Activated CD4-positive, alpha-beta T cell treated with anti-CD3 and anti-CD28 coated beads for 36 hours (primary cell): Measurements from ENCODE around the gene NIPBL. TPM values are rescaled to one million over a fixed set of nuclear protein-coding genes. Genes with fewer than 3 reads are reported as not detected.
"Not testable (repeated sequence)": the region's sequence is repeated elsewhere in the genome, so short reads cannot be mapped to it uniquely, and the experiment has no call there.

Source experiments
- ATAC-seq: fragments of 200-7000 bp; cut with Tn5 transposase; one replicate; pipeline ENCODE4 v1.10.0; 2021; ENCODE audit warnings: mild to moderate bottlenecking, moderate library complexity
- CTCF ChIA-PET: fragments of 350-600 bp; sonication (Branson Sonifier 250); formaldehyde crosslinking; loops from one replicate; lab custom pipeline; 2021; ENCODE audit warnings: antibody characterized with exemption; lab: Charles Lee
- POLR2A ChIA-PET: fragments of 350-600 bp; sonication (Branson Sonifier 250); formaldehyde crosslinking; loops from one replicate; lab custom pipeline; 2021; ENCODE audit warnings: antibody characterized with exemption, inconsistent platforms; lab: Charles Lee
- DNase-seq: peaks from one replicate; pipeline ENCODE4 v3.0.0-alpha.2; 2020
- H3K27ac Mint-ChIP-seq: one replicate; pipeline ENCODE4 v1.8.0; 2021; ENCODE audit warnings: mixed read lengths
- H3K27me3 Mint-ChIP-seq: one replicate; pipeline ENCODE4 v1.8.0; 2021; ENCODE audit warnings: mixed read lengths
- H3K36me3 Mint-ChIP-seq: one replicate; pipeline ENCODE4 v1.8.0; 2021; ENCODE audit warnings: low read depth, mixed read lengths
- H3K4me1 Mint-ChIP-seq: one replicate; pipeline ENCODE4 v1.8.0; 2021; ENCODE audit warnings: mixed read lengths
- H3K4me3 Mint-ChIP-seq: one replicate; pipeline ENCODE4 v1.8.0; 2021; ENCODE audit warnings: mild to moderate bottlenecking, moderate library complexity, mixed read lengths
- H3K9me3 Mint-ChIP-seq: one replicate; pipeline ENCODE4 v1.8.0; 2021; ENCODE audit warnings: low read depth, mixed read lengths
- intact Hi-C, 2 experiments: fragments of 100-400 bp; cut with DNase I in 1 of 2; cut with micrococcal nuclease in 1 of 2; formaldehyde crosslinking; loops; one replicate each; pipeline versions ENCODE4 v1.14.2 to v1.15.1; 2022 to 2024; cut with DNase I, micrococcal nuclease
- total RNA-seq, 2 experiments: library from RNA; stranded (reverse); gene quantifications; one replicate each; pipeline ENCODE4 v1.2.3, GENCODE V29; 2021

Gene NIPBL
- total RNA-seq, 2 experiments from 2014 or later, result 42.7 to 50.9 TPM

- H3K27me3 Mint-ChIP-seq, H3K27ac Mint-ChIP-seq, intact Hi-C loops, ATAC-seq, H3K4me1 Mint-ChIP-seq, POLR2A ChIA-PET, DNase-seq, CTCF ChIA-PET, H3K4me3 Mint-ChIP-seq: not testable (repeated sequence)
- Mint-ChIP-seq H3K9me3 (peaks cover 19% of the 10 kb centered on the region), H3K36me3 (peaks cover 20% of the 10 kb centered on the region)
Observed at GRCh38 chr5:37093795-37094194, 217.2 kb downstream of the NIPBL start.

GRCh38 chr5:37099267-37099666 lies 222.7 kb downstream of the NIPBL start:
- Mint-ChIP-seq H3K9me3 (peaks cover 55% of the 10 kb centered on the region), H3K36me3 (peaks cover 31% of the 10 kb centered on the region)
- ATAC-seq, DNase-seq, H3K27me3 Mint-ChIP-seq, H3K4me3 Mint-ChIP-seq, intact Hi-C loops, POLR2A ChIA-PET, H3K4me1 Mint-ChIP-seq, H3K27ac Mint-ChIP-seq, CTCF ChIA-PET: not testable (repeated sequence)

GRCh38 chr5:37103302-37103701 lies 226.7 kb downstream of the NIPBL start:
- Mint-ChIP-seq H3K36me3 (peaks cover 24% of the 10 kb centered on the region), H3K4me3 (no peak overlapping the region), H3K9me3 (peaks cover 40% of the 10 kb centered on the region), H3K27me3 (no peaks in the 10 kb centered on the region), H3K4me1 (peaks cover 5% of the 10 kb centered on the region), H3K27ac (no peak overlapping the region)
- POLR2A ChIA-PET, result no interaction called here
- intact Hi-C loops, result no loop called here
- DNase-seq, result no peak
- ATAC-seq, result no peak
- CTCF ChIA-PET, result no interaction called here

- DNase-seq, result no peak
- POLR2A ChIA-PET, result no interaction called here
- ATAC-seq, result no peak
- H3K27me3 Mint-ChIP-seq, result peaks cover 11% of the 10 kb centered on the region
- H3K4me1 Mint-ChIP-seq, result peaks cover 35% of the 10 kb centered on the region
- intact Hi-C loops, result no loop called here
- no peak overlapping the region for H3K4me3 Mint-ChIP-seq
- peaks cover 28% of the 10 kb centered on the region for H3K36me3 Mint-ChIP-seq
- no peak overlapping the region for H3K27ac Mint-ChIP-seq
- CTCF ChIA-PET, result no interaction called here
- H3K9me3 Mint-ChIP-seq, result peaks cover 8% of the 10 kb centered on the region
Observed at GRCh38 chr5:37109338-37109737, 232.8 kb downstream of the NIPBL start.

GRCh38 chr5:37110135-37110534 lies 233.6 kb downstream of the NIPBL start:
- Mint-ChIP-seq H3K27ac (peak overlapping the region; percentile 56), H3K27me3 (peaks cover 11% of the 10 kb centered on the region), H3K36me3 (peaks cover 30% of the 10 kb centered on the region), H3K4me1 (peaks cover 35% of the 10 kb centered on the region), H3K9me3 (peaks cover 8% of the 10 kb centered on the region), H3K4me3 (no peak overlapping the region)
- ATAC-seq (no peak), DNase-seq (no peak)
- ChIA-PET POLR2A (no interaction called here), CTCF (no interaction called here)
- intact Hi-C loops, result loop anchor here (5.0 to 10.0 kb wide), 5 partner anchors 87 to 868 kb away; partner anchors contain the start of genes NADK2 (in 1 of the 2) and NIPBL (in 1 of the 2)

GRCh38 chr5:37111426-37112382 lies 235.1 kb downstream of the NIPBL start:
- POLR2A ChIA-PET, result interaction anchor here (0.7 kb wide), 1 partner anchor 36 kb away, joined by 3 read pairs; no protein-coding TSS in a partner anchor
- Mint-ChIP-seq H3K4me3 (peak overlapping the region; percentile 24), H3K27me3 (peaks cover 11% of the 10 kb centered on the region), H3K9me3 (peaks cover 8% of the 10 kb centered on the region), H3K4me1 (peaks cover 35% of the 10 kb centered on the region), H3K27ac (peak overlapping the region; percentile 65), H3K36me3 (peaks cover 34% of the 10 kb centered on the region)
- CTCF ChIA-PET, result no interaction called here
- DNase-seq (peak; percentile 23), ATAC-seq (peak; percentile 75)
- intact Hi-C loops, result loop anchor here (1.0 to 10.0 kb wide), 7 partner anchors 86 to 869 kb away; partner anchors contain the start of genes NADK2 (in 1 of the 2) and NIPBL (in 1 of the 2)

GRCh38 chr5:37112383-37112991 lies 235.9 kb downstream of the NIPBL start:
- Mint-ChIP-seq H3K4me3 (peak overlapping the region; percentile 24), H3K9me3 (peaks cover 8% of the 10 kb centered on the region), H3K36me3 (peaks cover 34% of the 10 kb centered on the region), H3K4me1 (peaks cover 35% of the 10 kb centered on the region), H3K27ac (peak overlapping the region; percentile 4), H3K27me3 (peaks cover 11% of the 10 kb centered on the region)
- POLR2A ChIA-PET, result interaction anchor here (0.7 kb wide), 1 partner anchor 37 kb away, joined by 3 read pairs; no protein-coding TSS in a partner anchor
- CTCF ChIA-PET, result interaction anchor here (0.7 kb wide), 1 partner anchor 163 kb away, joined by 3 read pairs; no protein-coding TSS in a partner anchor
- no peak for DNase-seq
- intact Hi-C loops, result loop anchor here (1.0 to 10.0 kb wide), 6 partner anchors 85 to 870 kb away; partner anchors contain the start of genes NADK2 (in 1 of the 2) and NIPBL (in 1 of the 2)
- ATAC-seq, result peak; percentile 45
